H7 (cell line): Measurements from ENCODE around the gene ANK3. TPM values are rescaled to one million over a fixed set of nuclear protein-coding genes. Genes with fewer than 3 reads are reported as not detected.

Source experiments
- DNase-seq: peaks from one replicate; pipeline ENCODE4 v3.0.0; 2012
- H3K27me3 ChIP-seq: 2 replicates; pipeline ENCODE4 v1.6.0; 2011; ENCODE audit warnings: mild to moderate bottlenecking, low read length; ENCODE audit not compliant: control insufficient read depth, insufficient read depth
- H3K36me3 ChIP-seq: replicated peaks from 2 replicates; pipeline ENCODE4 v1.5.1; 2011; ENCODE audit warnings: low read length; ENCODE audit not compliant: control insufficient read depth, insufficient read depth
- H3K4me3 ChIP-seq: 2 replicates; pipeline ENCODE4 v1.5.1; 2011; ENCODE audit warnings: low read depth, mild to moderate bottlenecking, control low read depth, low read length, moderate library complexity; ENCODE audit not compliant: insufficient read depth
- total RNA-seq: library from RNA; depleted of rRNA; stranded (reverse); fragments of >200 nt; shearing (Covaris generic); gene quantifications from 2 replicates; pipeline ENCODE4 v1.2.3, GENCODE V29; 2014

ANK3 gene
- total RNA-seq, 1 experiment from 2014 or later: 21.7 TPM

DNA sequence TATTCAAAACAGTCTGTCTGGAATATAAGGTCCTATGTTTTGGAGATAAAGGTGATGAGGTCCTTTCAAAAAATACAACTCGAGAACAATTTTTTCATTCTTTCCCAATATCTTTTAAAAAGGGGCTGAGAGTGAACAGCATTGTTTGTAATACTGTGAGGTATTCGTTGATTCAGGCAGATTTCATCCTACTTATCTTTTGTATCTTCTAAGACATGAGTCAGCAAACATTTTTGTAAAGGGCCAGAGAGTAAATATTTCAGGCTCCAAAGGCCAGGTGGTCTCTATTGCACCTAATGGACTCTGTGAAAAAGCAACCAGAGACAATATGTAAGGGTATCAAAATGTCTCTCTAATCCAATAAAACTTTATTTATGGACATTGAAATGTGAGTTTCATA is 8.1 kb upstream of the ANK3 start:
- no peaks in the 10 kb centered on the region for H3K36me3 ChIP-seq
- H3K4me3 ChIP-seq: no peak overlapping the region
- DNase-seq: no peak
- no peaks in the 10 kb centered on the region for H3K27me3 ChIP-seq

DNA sequence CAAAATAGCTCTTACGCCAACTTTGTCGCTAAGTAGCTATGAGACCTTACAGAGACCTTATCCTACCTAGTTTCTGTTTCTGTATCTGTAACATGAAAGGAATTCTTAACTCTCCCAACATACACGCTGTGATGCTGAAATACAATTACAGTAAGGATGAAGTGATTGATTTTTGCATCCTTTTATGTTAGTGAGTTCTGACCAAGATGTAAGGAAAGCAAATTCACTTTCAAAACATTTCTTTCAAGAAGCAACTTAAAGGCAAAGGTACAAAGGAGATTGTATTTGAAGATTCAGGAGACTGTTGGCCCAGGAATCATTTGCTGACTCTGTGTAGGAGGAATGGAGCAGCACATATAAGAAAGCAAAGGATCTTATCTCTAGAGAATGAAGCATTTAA is 7.1 kb upstream of the ANK3 start:
- Histone ChIP-seq H3K4me3 (no peak overlapping the region), H3K27me3 (no peaks in the 10 kb centered on the region), H3K36me3 (no peaks in the 10 kb centered on the region)
- DNase-seq: no peak

- no peak overlapping the region for H3K4me3 ChIP-seq
- no peaks in the 10 kb centered on the region for H3K27me3 ChIP-seq
- H3K36me3 ChIP-seq: no peaks in the 10 kb centered on the region
- no peak for DNase-seq
Observed at GRCh38 chr10:60395711-60396110, 6.0 kb upstream of the ANK3 start.

DNA sequence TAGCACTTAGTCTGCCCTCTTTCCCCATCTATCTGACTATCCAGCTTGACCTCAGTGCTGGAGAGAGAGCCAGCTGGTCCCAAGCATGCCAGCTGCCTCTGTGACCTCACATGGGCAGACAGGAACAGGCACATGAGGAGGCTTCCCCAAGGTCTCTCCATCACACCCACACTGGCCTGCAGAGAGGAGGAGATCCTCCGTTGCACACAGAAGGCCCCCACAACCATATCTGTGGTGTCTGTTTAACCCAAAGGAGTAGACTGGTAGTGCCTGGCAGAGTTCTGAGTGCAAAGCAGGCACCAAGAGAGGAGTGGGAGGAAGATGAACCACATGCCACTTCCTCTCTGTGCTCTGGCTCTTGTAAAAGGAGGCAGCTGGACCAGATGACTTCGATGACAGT is 4.8 kb upstream of the ANK3 start:
- Histone ChIP-seq H3K4me3 (no peak overlapping the region), H3K36me3 (no peaks in the 10 kb centered on the region), H3K27me3 (no peaks in the 10 kb centered on the region; the same call in 1 of the 2 replicates)
- no peak for DNase-seq

- DNase-seq: no peak
- Histone ChIP-seq H3K4me3 (no peak overlapping the region), H3K36me3 (no peaks in the 10 kb centered on the region), H3K27me3 (peaks cover 2% of the 10 kb centered on the region; the same call in 1 of the 2 replicates)
Observed at GRCh38 chr10:60390224-60390626, 550 bp upstream of the ANK3 start.

GRCh38 chr10:60388709-60389301 is 870 bp downstream of the ANK3 start:
- Histone ChIP-seq H3K4me3 (no peak overlapping the region), H3K36me3 (no peaks in the 10 kb centered on the region), H3K27me3 (peaks cover 2% of the 10 kb centered on the region; the same call in 1 of the 2 replicates)
- no peak for DNase-seq

GRCh38 chr10:60388116-60388625 is 1.5 kb downstream of the ANK3 start:
- DNase-seq: no peak
- H3K4me3 ChIP-seq: no peak overlapping the region

DNA sequence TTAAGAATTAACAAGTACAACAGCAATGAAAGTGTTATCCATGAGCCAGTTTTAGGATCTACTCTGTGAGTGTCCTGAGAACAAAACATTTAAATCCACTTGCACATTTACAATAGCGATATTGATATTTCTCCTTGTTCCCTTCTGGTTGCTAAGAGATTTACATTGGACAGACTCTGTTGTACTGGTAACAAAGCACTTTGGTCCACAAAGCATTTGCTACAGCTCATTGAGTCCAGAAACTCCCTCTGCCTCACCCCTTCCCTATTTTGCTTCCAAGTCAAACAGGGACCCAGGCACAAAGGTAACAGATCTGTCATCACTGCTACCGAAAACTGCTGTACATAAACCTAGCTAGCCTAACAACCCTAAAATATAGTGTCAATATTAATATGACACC is 2.1 kb downstream of the ANK3 start:
- Histone ChIP-seq H3K36me3 (no peaks in the 10 kb centered on the region), H3K27me3 (peaks cover 2% of the 10 kb centered on the region; the same call in 1 of the 2 replicates), H3K4me3 (no peak overlapping the region)
- DNase-seq: no peak

More at GRCh38 chr10:60388116-60388625, 1.5 kb downstream of the ANK3 start:
- H3K27me3 ChIP-seq: peaks cover 2% of the 10 kb centered on the region; the same call in 1 of the 2 replicates
- H3K36me3 ChIP-seq: no peaks in the 10 kb centered on the region

DNA sequence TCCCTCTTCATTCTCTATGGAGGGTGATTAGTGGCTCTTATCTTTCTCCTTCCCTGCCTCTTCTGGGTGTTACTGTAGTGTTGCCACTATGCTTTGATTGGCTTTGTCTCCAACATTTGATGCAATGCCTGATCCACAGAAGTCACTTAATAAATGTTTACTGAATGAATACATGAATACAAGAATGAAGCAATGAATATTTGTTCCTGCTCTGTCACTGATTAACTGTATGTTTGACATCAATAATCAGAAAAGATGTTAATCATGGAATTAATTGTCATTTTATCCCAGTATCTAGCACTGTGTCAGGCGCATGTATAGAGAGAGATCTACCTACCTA is 4.3 kb downstream of the ANK3 start:
- Histone ChIP-seq H3K27me3 (peaks cover 2% of the 10 kb centered on the region; the same call in 1 of the 2 replicates), H3K36me3 (no peaks in the 10 kb centered on the region), H3K4me3 (no peak overlapping the region)
- DNase-seq: no peak

DNA sequence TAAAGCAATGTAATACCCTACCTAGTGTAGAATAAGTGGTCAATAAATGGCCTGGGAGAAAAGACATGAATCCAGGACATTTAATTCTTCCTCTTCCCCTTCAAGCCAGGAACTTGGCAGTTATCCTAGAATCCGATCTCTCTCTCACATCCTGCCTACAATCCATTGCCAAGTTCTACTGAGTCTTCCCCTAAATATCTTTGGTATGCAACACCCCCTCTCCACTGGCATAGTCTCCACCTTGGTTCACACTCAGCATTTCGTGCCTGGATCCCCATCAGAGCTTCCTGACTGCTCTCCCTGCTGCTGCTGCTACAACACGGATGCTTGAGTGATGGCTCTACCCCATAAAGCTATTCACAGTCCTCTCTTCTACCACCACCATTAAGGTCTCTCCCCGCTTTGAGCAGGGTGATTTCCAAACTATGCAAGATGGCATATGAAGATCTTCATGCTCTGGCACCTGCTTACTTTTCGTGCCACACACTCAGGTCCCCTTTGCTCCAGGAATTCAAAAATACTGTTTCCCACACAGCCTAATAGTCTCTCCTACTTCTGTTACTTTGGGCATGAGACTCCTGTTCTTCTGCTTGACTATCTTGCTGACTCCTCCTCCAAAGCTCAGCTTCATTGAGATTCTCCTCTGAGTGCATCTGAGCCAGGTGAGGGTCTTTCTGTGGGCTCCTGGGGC is 4.8 kb downstream of the ANK3 start:
- Histone ChIP-seq H3K4me3 (no peak overlapping the region), H3K36me3 (no peaks in the 10 kb centered on the region), H3K27me3 (peaks cover 2% of the 10 kb centered on the region; the same call in 1 of the 2 replicates)
- no peak for DNase-seq

GRCh38 chr10:60384011-60384410 is 5.7 kb downstream of the ANK3 start:
- Histone ChIP-seq H3K4me3 (no peak overlapping the region), H3K36me3 (no peaks in the 10 kb centered on the region), H3K27me3 (no peaks in the 10 kb centered on the region)
- DNase-seq: no peak

- no peak for DNase-seq
- H3K4me3 ChIP-seq: no peak overlapping the region
- no peaks in the 10 kb centered on the region for H3K36me3 ChIP-seq
- H3K27me3 ChIP-seq: no peaks in the 10 kb centered on the region
Observed at GRCh38 chr10:60382946-60383681, 6.6 kb downstream of the ANK3 start.

DNA sequence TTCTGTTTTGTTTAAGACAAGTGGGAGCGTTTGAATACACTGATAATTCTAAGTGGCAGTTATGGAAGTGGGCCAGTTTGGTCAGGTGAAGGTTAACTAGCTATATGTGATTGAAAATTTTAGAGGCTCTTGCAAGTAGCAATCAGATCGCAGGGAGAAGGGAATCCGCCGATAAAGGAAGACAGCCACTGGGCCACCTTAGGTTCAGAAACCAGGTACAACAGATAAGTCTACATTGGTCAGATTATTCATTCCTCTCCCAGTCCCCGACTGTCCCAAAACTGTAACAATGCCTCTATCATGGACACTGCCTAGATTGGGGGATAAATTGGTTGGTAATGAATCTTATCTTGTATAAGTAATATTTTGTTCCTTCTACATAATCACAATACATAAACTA is 8.9 kb downstream of the ANK3 start:
- DNase-seq: no peak
- no peaks in the 10 kb centered on the region for H3K27me3 ChIP-seq
- no peaks in the 10 kb centered on the region for H3K36me3 ChIP-seq
- no peak overlapping the region for H3K4me3 ChIP-seq

- DNase-seq: no peak
- Histone ChIP-seq H3K36me3 (no peaks in the 10 kb centered on the region), H3K4me3 (no peak overlapping the region), H3K27me3 (no peaks in the 10 kb centered on the region)
Observed at GRCh38 chr10:60377955-60378354, 11.7 kb downstream of the ANK3 start.

GRCh38 chr10:60377042-60377352 is 12.7 kb downstream of the ANK3 start:
- DNase-seq: no peak
- Histone ChIP-seq H3K27me3 (no peaks in the 10 kb centered on the region), H3K4me3 (no peak overlapping the region), H3K36me3 (no peaks in the 10 kb centered on the region)
